Peyer's patch (tissue), 4 donors: ENCODE data around the gene TTLL8. TPM values are rescaled to one million over a fixed set of nuclear protein-coding genes. Genes with fewer than 3 reads are reported as not detected.
A peak's percentile ranks its signal among the peaks of the same experiment; 100 is the strongest.

ENCODE experiments used
- DNase-seq, 3 donors: peaks; one replicate each; pipeline ENCODE4 v3.0.0-alpha.2; 2017 to 2019
- H3K27ac ChIP-seq, 4 donors: fragments of 200-600 bp; sonication (generic); one replicate each; pipeline ENCODE4 v1.5.1; 2016 to 2019
- H3K27me3 ChIP-seq, 2 donors: fragments of 200-600 bp; sonication (generic); one replicate each; pipeline ENCODE4 v1.5.1; 2019
- H3K36me3 ChIP-seq, 3 donors: fragments of 200-600 bp; sonication (generic); one replicate each; pipeline ENCODE4 v1.5.1; 2016 to 2019
- H3K4me1 ChIP-seq, 4 donors: fragments of 200-600 bp; sonication (generic); one replicate each; pipeline ENCODE4 v1.5.1; 2016 to 2019
- H3K4me3 ChIP-seq, 4 donors: fragments of 200-600 bp; sonication (generic); 1 replicate in 3 of 4; 2 replicates in 1 of 4; pipeline ENCODE4 v1.5.1; 2016 to 2019; ENCODE audit warnings: mild to moderate bottlenecking in 1 of 4
- H3K9me3 ChIP-seq, 4 donors: fragments of 200-600 bp; sonication (generic); one replicate each; pipeline ENCODE4 v1.5.1; 2016 to 2019; ENCODE audit warnings: mild to moderate bottlenecking in 1 of 4
- POLR2A ChIP-seq, 2 donors: fragments of 450-650 bp; IDR thresholded peaks; one replicate each; pipeline ENCODE4 v1.5.1; 2017; ENCODE audit warnings: antibody characterized with exemption in 2 of 2, mild to moderate bottlenecking in 2 of 2, moderate library complexity in 2 of 2
- total RNA-seq, 4 donors: library from RNA; depleted of rRNA; stranded (reverse); fragments of >200 nt; gene quantifications; one replicate each; pipeline ENCODE4 v1.1.0, GENCODE V29; 2016
- TF ChIP-seq, protein P1 (sequence below), 6 experiments: fragments of 450-650 bp in 4 of 6; fragments of 200-600 bp in 2 of 6; sonication (generic) in 1 of 6; IDR thresholded peaks; one replicate each; pipeline ENCODE4 v1.5.1; 2017 to 2019; ENCODE audit warnings: antibody characterized with exemption in 6 of 6, mild to moderate bottlenecking in 3 of 6, moderate library complexity in 1 of 6

TTLL8 gene
- total RNA-seq, 4 donors from 2014 or later, result not detected

- Histone ChIP-seq H3K9me3 (peaks cover 0 to 5% (median 0%) of the 10 kb centered on the region in 4 donors), H3K27ac (peak overlapping the region in 2 of 4 donors; percentile 14 to 20), H3K4me1 (peaks cover 8 to 18% (median 12%) of the 10 kb centered on the region in 4 donors), H3K4me3 (no peak overlapping the region), H3K27me3 (no peaks in the 10 kb centered on the region), H3K36me3 (no peaks in the 10 kb centered on the region)
- TF ChIP-seq POLR2A (IDR thresholded peaks at IDR 0.05), result no peak
- TF ChIP-seq, protein P1, sequence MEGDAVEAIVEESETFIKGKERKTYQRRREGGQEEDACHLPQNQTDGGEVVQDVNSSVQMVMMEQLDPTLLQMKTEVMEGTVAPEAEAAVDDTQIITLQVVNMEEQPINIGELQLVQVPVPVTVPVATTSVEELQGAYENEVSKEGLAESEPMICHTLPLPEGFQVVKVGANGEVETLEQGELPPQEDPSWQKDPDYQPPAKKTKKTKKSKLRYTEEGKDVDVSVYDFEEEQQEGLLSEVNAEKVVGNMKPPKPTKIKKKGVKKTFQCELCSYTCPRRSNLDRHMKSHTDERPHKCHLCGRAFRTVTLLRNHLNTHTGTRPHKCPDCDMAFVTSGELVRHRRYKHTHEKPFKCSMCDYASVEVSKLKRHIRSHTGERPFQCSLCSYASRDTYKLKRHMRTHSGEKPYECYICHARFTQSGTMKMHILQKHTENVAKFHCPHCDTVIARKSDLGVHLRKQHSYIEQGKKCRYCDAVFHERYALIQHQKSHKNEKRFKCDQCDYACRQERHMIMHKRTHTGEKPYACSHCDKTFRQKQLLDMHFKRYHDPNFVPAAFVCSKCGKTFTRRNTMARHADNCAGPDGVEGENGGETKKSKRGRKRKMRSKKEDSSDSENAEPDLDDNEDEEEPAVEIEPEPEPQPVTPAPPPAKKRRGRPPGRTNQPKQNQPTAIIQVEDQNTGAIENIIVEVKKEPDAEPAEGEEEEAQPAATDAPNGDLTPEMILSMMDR (IDR thresholded peaks at IDR 0.05), result no peak
- DNase-seq, result peak in 2 of 3 donors; percentile 46 to 50
Measured at GRCh38 chr22:49976439-49977175, 81.5 kb downstream of the TTLL8 start.

DNA sequence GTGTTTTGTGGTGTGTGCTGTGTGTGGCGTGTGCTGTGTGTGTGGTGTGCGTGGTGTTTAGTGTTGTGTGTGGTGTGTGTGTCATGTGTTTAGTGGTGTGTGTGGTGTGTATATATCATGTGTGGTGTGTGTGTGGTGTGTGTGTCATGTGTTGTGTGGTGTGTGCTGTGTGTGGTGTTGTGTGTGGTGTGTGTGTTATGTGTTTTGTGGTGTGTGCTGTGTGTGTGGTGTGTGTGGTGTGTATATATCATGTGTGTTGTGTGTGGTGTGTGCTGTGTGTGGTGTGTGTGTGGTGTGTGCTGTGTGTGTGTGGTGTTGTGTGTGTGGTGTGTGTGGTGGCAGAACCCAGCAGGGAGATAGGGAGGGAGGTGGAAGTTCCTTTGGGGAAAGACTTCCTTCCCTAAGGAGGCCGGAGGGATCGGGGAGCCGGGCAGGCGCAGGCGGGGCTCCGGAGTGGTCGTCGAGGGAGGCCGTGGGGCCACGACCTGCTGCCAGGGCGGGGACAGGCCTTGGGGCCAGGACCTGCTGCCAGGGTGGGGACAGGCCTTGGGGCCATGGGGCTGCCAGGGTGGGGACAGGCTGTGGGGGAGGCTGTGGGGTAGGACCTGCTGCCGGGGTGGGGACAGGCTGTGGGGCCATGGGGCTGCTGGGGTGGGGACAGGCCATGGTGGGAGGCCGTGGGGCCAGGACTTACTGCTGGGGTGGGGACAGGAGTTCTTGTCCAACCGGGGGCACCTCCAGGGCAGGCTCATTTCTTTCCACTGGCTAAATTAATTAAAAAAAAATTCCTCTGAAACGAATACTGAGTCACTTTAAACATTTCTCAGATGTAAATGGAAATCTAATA is 82.3 kb downstream of the TTLL8 start:
- Histone ChIP-seq H3K27ac (peak overlapping the region in 3 of 4 donors; percentile 47 to 71 (median 48)), H3K9me3 (peaks cover 0 to 5% (median 0%) of the 10 kb centered on the region in 4 donors), H3K36me3 (no peaks in the 10 kb centered on the region), H3K4me1 (peaks cover 10 to 23% (median 16%) of the 10 kb centered on the region in 4 donors), H3K27me3 (no peaks in the 10 kb centered on the region), H3K4me3 (no peak overlapping the region)
- peak; percentile 16 to 53 (median 40) for DNase-seq
- no peak for TF ChIP-seq POLR2A (IDR thresholded peaks at IDR 0.05)
- TF ChIP-seq, protein P1 (IDR thresholded peaks at IDR 0.05), result no peak

- peak overlapping the region in 1 of 4 donors; percentile 62 for H3K4me3 ChIP-seq
- H3K27me3 ChIP-seq, result no peaks in the 10 kb centered on the region
- DNase-seq, result peak in 1 of 3 donors; percentile 15
- H3K27ac ChIP-seq, result peak overlapping the region in 1 of 4 donors; percentile 5
- TF ChIP-seq, protein P1 (IDR thresholded peaks at IDR 0.05), result no peak
- no peak for TF ChIP-seq POLR2A (IDR thresholded peaks at IDR 0.05)
- no peaks in the 10 kb centered on the region for H3K9me3 ChIP-seq
- H3K4me1 ChIP-seq, result peaks cover 17 to 35% (median 28%) of the 10 kb centered on the region in 4 donors
- H3K36me3 ChIP-seq, result no peaks in the 10 kb centered on the region
Measured at GRCh38 chr22:49973018-49973961, 84.8 kb downstream of the TTLL8 start.

DNA sequence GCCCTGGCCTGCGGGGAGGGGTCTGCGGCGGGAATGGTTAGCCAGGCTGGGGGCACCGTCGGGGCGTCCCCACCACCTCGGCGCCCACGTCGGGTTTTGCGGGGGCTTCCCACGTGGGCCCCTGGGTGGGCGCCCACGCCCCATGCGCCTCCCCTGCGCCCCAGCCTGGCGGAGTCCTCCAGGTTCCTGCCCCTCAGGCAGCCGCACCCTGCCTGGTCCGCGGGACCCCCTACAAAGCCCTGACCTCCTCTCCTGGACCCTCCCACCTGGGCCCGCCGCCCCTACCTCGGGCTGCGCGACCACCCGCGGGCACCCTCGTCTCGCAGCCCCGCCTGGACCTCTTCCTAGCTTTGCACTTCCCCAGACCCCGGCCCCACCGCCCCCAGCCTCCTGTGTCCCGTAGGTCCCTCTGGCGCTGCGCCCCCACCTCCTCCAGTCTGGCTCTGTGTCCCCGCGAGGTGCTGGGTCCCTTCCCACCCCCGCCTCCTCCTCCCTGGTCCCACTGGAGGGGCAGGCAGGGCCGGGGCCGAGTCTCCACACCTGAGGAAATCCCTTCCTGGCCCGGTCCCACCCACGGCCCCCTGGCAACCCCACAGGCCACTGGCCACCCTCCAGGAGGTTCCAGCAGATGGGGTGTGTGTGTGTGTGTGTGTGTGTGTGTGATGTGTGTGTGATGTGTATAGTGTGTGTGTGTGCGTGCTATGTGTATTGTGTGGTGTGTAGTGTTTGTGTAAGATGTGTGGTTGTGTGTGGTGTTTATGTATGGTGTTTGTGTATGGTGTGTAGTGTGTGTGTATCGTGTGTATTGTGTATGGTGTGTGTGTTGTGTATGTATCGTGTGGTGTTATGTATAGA is 85.7 kb downstream of the TTLL8 start:
- TF ChIP-seq, protein P1 (IDR thresholded peaks at IDR 0.05), result no peak
- no peak for TF ChIP-seq POLR2A (IDR thresholded peaks at IDR 0.05)
- Histone ChIP-seq H3K36me3 (no peaks in the 10 kb centered on the region), H3K4me1 (peaks cover 17 to 38% (median 29%) of the 10 kb centered on the region in 4 donors), H3K4me3 (peak overlapping the region; percentile 44 to 62 (median 52)), H3K27ac (peak overlapping the region; percentile 80 to 97 (median 94)), H3K9me3 (no peaks in the 10 kb centered on the region), H3K27me3 (no peaks in the 10 kb centered on the region)
- DNase-seq, result peak in 2 of 3 donors; percentile 52 to 60
